ENCODE results near the gene SLC17A7.

GRCh38 chr19:49443366-49444099 lies 2.2 kb upstream of the SLC17A7 start:
- TF ChIP-seq GATA3 (IDR thresholded peaks at IDR 0.05; ENCODE audit: low read depth, low read length) (no peak), GATA2 (IDR thresholded peaks at IDR 0.05; ENCODE audit: low read depth, low read length) (no peak)
